HG03460 (cell line): ENCODE results near the gene INPP5J.
"Not testable (repeated sequence)": the region's sequence is repeated elsewhere in the genome, so short reads cannot be mapped to it uniquely, and the experiment has no call there.

ENCODE experiments used
- ATAC-seq: cut with Tn5 transposase; IDR thresholded peaks from one replicate; pipeline ENCODE4 v1.9.1; 2021; ENCODE audit not compliant: unreplicated experiment

Gene INPP5J

GRCh38 chr22:31102441-31103081 is 20.2 kb upstream of the INPP5J start:
- ATAC-seq, result no peak

- ATAC-seq, result no peak
Observed at GRCh38 chr22:31103111-31103510, 19.7 kb upstream of the INPP5J start.

- ATAC-seq, result no peak
Observed at GRCh38 chr22:31103899-31104694, 18.7 kb upstream of the INPP5J start.

- ATAC-seq, result no peak
Observed at GRCh38 chr22:31104869-31105268, 17.9 kb upstream of the INPP5J start.

GRCh38 chr22:31105282-31105929 is 17.4 kb upstream of the INPP5J start:
- no peak for ATAC-seq

GRCh38 chr22:31106001-31106571 is 16.7 kb upstream of the INPP5J start:
- ATAC-seq, result no peak

- no peak for ATAC-seq
Observed at GRCh38 chr22:31106731-31107177, 16.0 kb upstream of the INPP5J start.

- ATAC-seq, result peak; percentile 79
Observed at GRCh38 chr22:31107178-31107893, 15.4 kb upstream of the INPP5J start, which contains the start of gene SELENOM. Gene SELENOM (minus strand): TSS chr22:31107568. CDS start chr22:31107505, 63 bp downstream.

GRCh38 chr22:31107894-31108218 is 14.9 kb upstream of the INPP5J start:
- no peak for ATAC-seq

GRCh38 chr22:31112547-31113091 is 10.1 kb upstream of the INPP5J start:
- ATAC-seq, result not testable (repeated sequence)

GRCh38 chr22:31118046-31118820 is 4.5 kb upstream of the INPP5J start:
- ATAC-seq, result no peak

- ATAC-seq, result no peak
Observed at GRCh38 chr22:31119026-31119717, 3.6 kb upstream of the INPP5J start.

GRCh38 chr22:31120230-31120629 is 2.5 kb upstream of the INPP5J start:
- no peak for ATAC-seq

GRCh38 chr22:31120642-31121041 is 2.1 kb upstream of the INPP5J start:
- ATAC-seq, result no peak

GRCh38 chr22:31121403-31121802 is 1.4 kb upstream of the INPP5J start:
- ATAC-seq, result no peak

GRCh38 chr22:31122196-31122531 is 602 bp upstream of the INPP5J start:
- no peak for ATAC-seq

- ATAC-seq, result no peak
Observed at GRCh38 chr22:31123292-31123602, 481 bp downstream of the INPP5J start.

GRCh38 chr22:31124290-31124689 is 1.5 kb downstream of the INPP5J start:
- no peak for ATAC-seq

GRCh38 chr22:31124811-31125465 is 2.2 kb downstream of the INPP5J start:
- ATAC-seq, result no peak
